ENCODE results near the gene IPO11.
"Not testable (repeated sequence)": the region's sequence is repeated elsewhere in the genome, so short reads cannot be mapped to it uniquely, and the experiment has no call there.

Gene IPO11

GRCh38 chr5:62600560-62601252 lies 188.1 kb downstream of the IPO11 start:
- DNase-seq (ENCODE audit: low read depth in 2 of 2), result no peak

- no peak for DNase-seq (ENCODE audit: low read depth in 2 of 2)
Observed at GRCh38 chr5:62603934-62604333, 191.4 kb downstream of the IPO11 start.

GRCh38 chr5:62605638-62606037 lies 193.1 kb downstream of the IPO11 start:
- DNase-seq (ENCODE audit: low read depth in 2 of 2), result no peak

GRCh38 chr5:62606878-62607277 lies 194.3 kb downstream of the IPO11 start:
- no peak for DNase-seq (ENCODE audit: low read depth in 2 of 2)

GRCh38 chr5:62607615-62608014 lies 195.1 kb downstream of the IPO11 start:
- DNase-seq (ENCODE audit: low read depth in 2 of 2), result no peak

- no peak for DNase-seq (ENCODE audit: low read depth in 2 of 2)
Observed at GRCh38 chr5:62608529-62609511, 196.3 kb downstream of the IPO11 start.

GRCh38 chr5:62614355-62614754 lies 201.8 kb downstream of the IPO11 start:
- no peak for DNase-seq (ENCODE audit: low read depth in 2 of 2)

GRCh38 chr5:62616615-62617277 lies 204.2 kb downstream of the IPO11 start:
- no peak for DNase-seq (ENCODE audit: low read depth in 2 of 2)

GRCh38 chr5:62617943-62618342 lies 205.4 kb downstream of the IPO11 start:
- DNase-seq (ENCODE audit: low read depth in 2 of 2), result no peak

- DNase-seq (ENCODE audit: low read depth in 2 of 2), result no peak
Observed at GRCh38 chr5:62620761-62621160, 208.2 kb downstream of the IPO11 start.

GRCh38 chr5:62621280-62621679 lies 208.7 kb downstream of the IPO11 start:
- no peak for DNase-seq (ENCODE audit: low read depth in 2 of 2)

- no peak for DNase-seq (ENCODE audit: low read depth in 2 of 2)
Observed at GRCh38 chr5:62623271-62623670, 210.7 kb downstream of the IPO11 start.

GRCh38 chr5:62624436-62624835 lies 211.9 kb downstream of the IPO11 start:
- DNase-seq (ENCODE audit: low read depth in 2 of 2), result not testable (repeated sequence)

GRCh38 chr5:62626534-62626933 lies 214.0 kb downstream of the IPO11 start:
- DNase-seq (ENCODE audit: low read depth in 2 of 2), result no peak

GRCh38 chr5:62627121-62627520 lies 214.6 kb downstream of the IPO11 start:
- no peak for DNase-seq (ENCODE audit: low read depth in 2 of 2)

- DNase-seq (ENCODE audit: low read depth in 2 of 2), result no peak
Observed at GRCh38 chr5:62627901-62628300, 215.3 kb downstream of the IPO11 start.

GRCh38 chr5:62631909-62632580 lies 219.5 kb downstream of the IPO11 start:
- no peak for DNase-seq (ENCODE audit: low read depth in 2 of 2)

GRCh38 chr5:62633243-62633642 lies 220.7 kb downstream of the IPO11 start:
- DNase-seq (ENCODE audit: low read depth in 2 of 2), result no peak

GRCh38 chr5:62640446-62640845 lies 227.9 kb downstream of the IPO11 start:
- DNase-seq (ENCODE audit: low read depth in 2 of 2), result no peak

- DNase-seq (ENCODE audit: low read depth in 2 of 2), result no peak
Observed at GRCh38 chr5:62642468-62642867, 229.9 kb downstream of the IPO11 start.

- DNase-seq (ENCODE audit: low read depth in 2 of 2), result no peak
Observed at GRCh38 chr5:62643556-62644451, 231.2 kb downstream of the IPO11 start.
